HTERT RPE-1 (cell line): Measurements from ENCODE around the gene RGL3.
"Not testable (repeated sequence)": the region's sequence is repeated elsewhere in the genome, so short reads cannot be mapped to it uniquely, and the experiment has no call there.

Experiments
- in situ Hi-C: fragments of 300-500 bp; cut with MboI; formaldehyde crosslinking; loops from 4 replicates; pipeline ENCODE4 v1.14.3; 2020; ENCODE audit warnings: low sequenced_read_pairs

The RGL3 gene

GRCh38 chr19:11384778-11385129, 34.4 kb downstream of the RGL3 start:
- in situ Hi-C loops = no loop called here

GRCh38 chr19:11383706-11384048, 35.4 kb downstream of the RGL3 start:
- in situ Hi-C loops = no loop called here

GRCh38 chr19:11382898-11383705, 36.0 kb downstream of the RGL3 start:
- in situ Hi-C loops = no loop called here

- in situ Hi-C loops = no loop called here
Observed at GRCh38 chr19:11380653-11381537, 38.2 kb downstream of the RGL3 start.

- in situ Hi-C loops = no loop called here
Observed at GRCh38 chr19:11379857-11380350, 39.2 kb downstream of the RGL3 start.

GRCh38 chr19:11379269-11379845, 39.8 kb downstream of the RGL3 start:
- in situ Hi-C loops = not testable (repeated sequence)

GRCh38 chr19:11378319-11379189, 40.6 kb downstream of the RGL3 start:
- in situ Hi-C loops = no loop called here

GRCh38 chr19:11377756-11378155, 41.4 kb downstream of the RGL3 start:
- in situ Hi-C loops = no loop called here

- in situ Hi-C loops = no loop called here
Observed at GRCh38 chr19:11377237-11377636, 41.9 kb downstream of the RGL3 start.

- in situ Hi-C loops = no loop called here
Observed at GRCh38 chr19:11375143-11375948, 43.8 kb downstream of the RGL3 start.

- in situ Hi-C loops = no loop called here
Observed at GRCh38 chr19:11374433-11375142, 44.5 kb downstream of the RGL3 start, which contains the start of gene SWSAP1. SWSAP1 (plus strand) TSS chr19:11374666; CDS start chr19:11374681, 15 bp downstream.

GRCh38 chr19:11373885-11374432, 45.2 kb downstream of the RGL3 start:
- in situ Hi-C loops = no loop called here

GRCh38 chr19:11373166-11373884, 45.8 kb downstream of the RGL3 start:
- in situ Hi-C loops = no loop called here

GRCh38 chr19:11370744-11371143, 48.4 kb downstream of the RGL3 start:
- in situ Hi-C loops = no loop called here

GRCh38 chr19:11367528-11367927, 51.6 kb downstream of the RGL3 start:
- in situ Hi-C loops = no loop called here

- in situ Hi-C loops = no loop called here
Observed at GRCh38 chr19:11365557-11366117, 53.5 kb downstream of the RGL3 start.

GRCh38 chr19:11364935-11365334, 54.2 kb downstream of the RGL3 start:
- in situ Hi-C loops = no loop called here
